ENCODE data around the gene MGRN1.

- TF ChIP-seq CTCF (conservative IDR thresholded peaks at IDR 0.05 in 1 of 2, IDR thresholded peaks at IDR 0.05 in 1 of 2; ENCODE audit: extremely low read depth in 1 of 2, insufficient read depth in 1 of 2, low read depth in 1 of 2, low read length in 2 of 2): no peak
- no peak for TF ChIP-seq EZH2 (IDR thresholded peaks at IDR 0.05; ENCODE audit: borderline replicate concordance, low read length)
These were observed 65.5 kb downstream of the MGRN1 start for GRCh38 chr16:4689864-4690704.

Measured in mammary epithelial cell (primary cell).